HCT116 (cell line): ENCODE measurements around the gene SPRR2E. TPM values are rescaled to one million over a fixed set of nuclear protein-coding genes. Genes with fewer than 3 reads are reported as not detected.

ENCODE experiments used
- ATAC-seq: fragments of 200-7000 bp; cut with Tn5 transposase; 2 replicates; pipeline ENCODE4 v1.9.1; 2020; ENCODE audit warnings: mild to moderate bottlenecking, moderate library complexity
- BruUV-seq: library from RNA; stranded (reverse); fragments of 400-500 nt; replicated peaks from 2 replicates; lab custom pipeline; 2021; lab: Mats Ljungman, UMichigan
- CTCF ChIA-PET: fragments of 300-600 bp; sonication (Branson Sonifier 250); formaldehyde crosslinking; loops from one replicate; lab custom pipeline; 2021; ENCODE audit warnings: antibody characterized with exemption; lab: Charles Lee
- POLR2A ChIA-PET: fragments of 300-600, 350-600 bp; sonication (Branson Sonifier 250); formaldehyde crosslinking; loops from one replicate; lab custom pipeline; 2021; ENCODE audit warnings: antibody characterized with exemption; lab: Charles Lee
- RAD21 ChIA-PET, 2 experiments: fragments of 300-600 bp; sonication (Branson Sonifier 250); formaldehyde crosslinking; loops; one replicate each; lab custom pipeline; 2023; ENCODE audit warnings: low total read pairs in 2 of 2; ENCODE audit not compliant: uncharacterized antibody in 2 of 2, unreplicated experiment in 2 of 2, low non-redundant PET in 1 of 2; lab: Charles Lee
- DNase-seq: peaks from one replicate; pipeline ENCODE4 v3.0.0-alpha.2; 2010; ENCODE audit warnings: low read depth, low spot score
- H2AFZ ChIP-seq: fragments of 200-600 bp; shearing (Covaris generic), sonication (generic); 2 replicates; pipeline ENCODE4 v1.6.1; 2017; ENCODE audit warnings: low read depth, mixed run types, mixed read lengths, antibody characterized with exemption, low read length; ENCODE audit not compliant: poor library complexity, severe bottlenecking
- H3K27ac ChIP-seq: 2 replicates; pipeline ENCODE4 v1.5.1; 2012; ENCODE audit warnings: low read depth, low read length
- H3K27me3 ChIP-seq: fragments of 200-600 bp; sonication (generic); 2 replicates; pipeline ENCODE4 v1.6.1; 2016; ENCODE audit warnings: mixed run types, low read length, mixed read lengths; ENCODE audit not compliant: insufficient read depth
- H3K36me3 ChIP-seq, 2 experiments: fragments of 200-500 bp in 1 of 2; fragments of 200-600 bp in 1 of 2; sonication (Bioruptor generic) in 1 of 2; sonication (generic) in 1 of 2; 2 replicates each; pipeline versions ENCODE4 v1.5.1 to v1.6.1; 2014 to 2016; ENCODE audit warnings: low read length in 2 of 2, inconsistent platforms in 1 of 2, mixed read lengths in 1 of 2, mixed run types in 1 of 2; ENCODE audit not compliant: insufficient read depth in 2 of 2, control insufficient read depth in 1 of 2
- H3K4me1 ChIP-seq, 2 experiments: fragments of 200-600 bp in 1 of 2; sonication (generic) in 1 of 2; 2 replicates each; pipeline versions ENCODE4 v1.5.1 to v1.6.1; 2012 to 2017; ENCODE audit warnings: low read length in 2 of 2, inconsistent platforms in 1 of 2, mild to moderate bottlenecking in 1 of 2, mixed read lengths in 1 of 2, mixed run types in 1 of 2, moderate library complexity in 1 of 2; ENCODE audit not compliant: insufficient read depth in 2 of 2, control insufficient read depth in 1 of 2
- H3K4me2 ChIP-seq: fragments of 200-600 bp; sonication (generic); 2 replicates; pipeline ENCODE4 v1.6.1; 2017; ENCODE audit warnings: mixed run types, low read length, mixed read lengths
- H3K4me3 ChIP-seq, 2 experiments: fragments of 200-600 bp in 1 of 2; sonication (generic) in 1 of 2; replicated peaks in 1 of 2; 2 replicates each; pipeline ENCODE4 v1.5.1; 2011 to 2016; ENCODE audit warnings: low read length in 2 of 2, control low read depth in 1 of 2, low read depth in 1 of 2, mild to moderate bottlenecking in 1 of 2, mixed read lengths in 1 of 2, mixed run types in 1 of 2
- H3K79me2 ChIP-seq: fragments of 200-600 bp; sonication (generic); 2 replicates; pipeline ENCODE4 v1.6.1; 2017; ENCODE audit warnings: mild to moderate bottlenecking, mixed run types, low read length, moderate library complexity, mixed read lengths; ENCODE audit not compliant: insufficient read depth
- H3K9ac ChIP-seq: fragments of 200-600 bp; sonication (generic); 2 replicates; pipeline ENCODE4 v1.6.1; 2016; ENCODE audit warnings: low read length, mixed read lengths
- H3K9me2 ChIP-seq: fragments of 200-600 bp; sonication (generic), shearing (Covaris generic); 2 replicates; pipeline ENCODE4 v1.6.1; 2017; ENCODE audit warnings: mixed run types, mild to moderate bottlenecking, moderate library complexity; ENCODE audit not compliant: insufficient read depth
- H3K9me3 ChIP-seq, 2 experiments: fragments of 200-500 bp in 1 of 2; fragments of 200-600 bp in 1 of 2; sonication (Bioruptor generic) in 1 of 2; sonication (generic) in 1 of 2; 2 replicates each; pipeline ENCODE4 v1.6.1; 2014 to 2017; ENCODE audit warnings: low read length in 2 of 2, mixed read lengths in 2 of 2, inconsistent platforms in 1 of 2, low read depth in 1 of 2, mild to moderate bottlenecking in 1 of 2, mixed run types in 1 of 2, moderate library complexity in 1 of 2; ENCODE audit not compliant: control insufficient read depth in 1 of 2, insufficient read depth in 1 of 2
- H4K20me1 ChIP-seq: fragments of 200-600 bp; sonication (generic), shearing (Covaris generic); 2 replicates; pipeline ENCODE4 v1.6.1; 2017; ENCODE audit warnings: mixed run types, mild to moderate bottlenecking, moderate library complexity; ENCODE audit not compliant: insufficient read depth
- CEBPB ChIP-seq: IDR thresholded peaks from 2 replicates; pipeline ENCODE4 v1.6.1; 2012; ENCODE audit warnings: low read depth
- EZH2 ChIP-seq: fragments of 200-600 bp; sonication (generic); IDR thresholded peaks from 2 replicates; pipeline ENCODE4 v1.6.1; 2017; ENCODE audit warnings: antibody characterized with exemption, mixed run types
- FOSL1 ChIP-seq: IDR thresholded peaks from 2 replicates; pipeline ENCODE4 v1.6.1; 2012; ENCODE audit warnings: low read depth
- SRF ChIP-seq: IDR thresholded peaks from 2 replicates; pipeline ENCODE4 v1.6.1; 2012; ENCODE audit warnings: low read depth
- TCF7L2 ChIP-seq: IDR thresholded peaks from 2 replicates; pipeline ENCODE4 v1.7.0; 2011; ENCODE audit warnings: borderline replicate concordance, inconsistent platforms; ENCODE audit not compliant: insufficient read depth, insufficient read length; ENCODE audit errors: extremely low read depth
- intact Hi-C: fragments of 100-400 bp; cut with micrococcal nuclease; formaldehyde crosslinking; loops from 2 replicates; pipeline ENCODE4 v1.10.0; 2022
- total RNA-seq: library from RNA; stranded (reverse); gene quantifications from one replicate; pipeline ENCODE4 v1.2.1, GENCODE V29; 2021; ENCODE audit not compliant: unreplicated experiment
- TF ChIP-seq, protein P1 (sequence below): IDR thresholded peaks from 2 replicates; pipeline ENCODE4 v1.6.1; 2012
- TF ChIP-seq, protein P2 (sequence below): IDR thresholded peaks from 2 replicates; pipeline ENCODE4 v1.6.1; 2012

The SPRR2E gene
- total RNA-seq, 1 experiment from 2014 or later = not detected

DNA sequence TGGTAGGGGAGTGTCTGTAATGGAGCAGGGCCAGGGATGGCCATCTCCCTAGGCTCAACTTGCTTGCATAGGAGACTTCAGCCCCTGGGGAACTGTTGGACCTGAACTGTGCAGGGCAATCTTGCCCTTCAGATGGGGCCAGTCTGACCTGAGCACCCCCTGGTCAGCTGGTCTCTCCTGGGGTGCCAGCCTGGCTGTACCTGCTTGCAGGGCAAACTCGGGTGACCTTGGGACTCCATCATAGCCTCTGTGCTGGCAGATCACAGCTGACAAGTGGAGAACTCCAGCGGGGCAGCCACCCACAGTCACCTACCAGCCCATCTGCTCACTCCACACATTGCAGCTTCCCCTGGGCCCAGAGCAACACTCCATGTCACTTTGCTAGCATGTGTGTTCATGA is 45.1 kb downstream of the SPRR2E start:
- H3K4me3 ChIP-seq = no peak overlapping the region
- H3K4me1 ChIP-seq = no peaks in the 10 kb centered on the region
- BruUV-seq = no TSS peak
- H4K20me1 ChIP-seq = no peaks in the 10 kb centered on the region
- H3K27ac ChIP-seq = no peak overlapping the region
- H3K36me3 ChIP-seq = no peaks in the 10 kb centered on the region
- no peak overlapping the region for H3K9ac ChIP-seq
- H3K9me2 ChIP-seq = no peaks in the 10 kb centered on the region
- ATAC-seq (no peak), DNase-seq (no peak)
- intact Hi-C loops = no loop called here
- RAD21 ChIA-PET = no interaction called here
- H3K9me3 ChIP-seq = no peaks in the 10 kb centered on the region
- CTCF ChIA-PET = no interaction called here
- POLR2A ChIA-PET = no interaction called here
- TF ChIP-seq EZH2 (no peak), TCF7L2 (no peak), CEBPB (no peak), FOSL1 (no peak), SRF (no peak)
- TF ChIP-seq, protein P1, sequence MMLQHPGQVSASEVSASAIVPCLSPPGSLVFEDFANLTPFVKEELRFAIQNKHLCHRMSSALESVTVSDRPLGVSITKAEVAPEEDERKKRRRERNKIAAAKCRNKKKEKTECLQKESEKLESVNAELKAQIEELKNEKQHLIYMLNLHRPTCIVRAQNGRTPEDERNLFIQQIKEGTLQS = no peak
- TF ChIP-seq, protein P2, sequence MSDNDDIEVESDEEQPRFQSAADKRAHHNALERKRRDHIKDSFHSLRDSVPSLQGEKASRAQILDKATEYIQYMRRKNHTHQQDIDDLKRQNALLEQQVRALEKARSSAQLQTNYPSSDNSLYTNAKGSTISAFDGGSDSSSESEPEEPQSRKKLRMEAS = no peak
- H3K27me3 ChIP-seq = peaks cover 34% of the 10 kb centered on the region
- H3K4me2 ChIP-seq = no peak overlapping the region
- no peaks in the 10 kb centered on the region for H3K79me2 ChIP-seq
- H2AFZ ChIP-seq = no peak overlapping the region

Other genes with a start within 250 kb of the SPRR2E start
- gene LCE7A, start 234.5 kb downstream of the SPRR2E start, total RNA-seq = not detected
- gene SMCP, start 216.2 kb downstream of the SPRR2E start, total RNA-seq = not detected
- not detected for gene IVL, start 186.0 kb downstream of the SPRR2E start, total RNA-seq
- gene SPRR5, start 147.3 kb downstream of the SPRR2E start, total RNA-seq = not detected
- gene SPRR4, start 123.9 kb downstream of the SPRR2E start, total RNA-seq = not detected
- not detected for gene SPRR1A, start 110.4 kb downstream of the SPRR2E start, total RNA-seq
- not detected for gene SPRR3, start 92.8 kb downstream of the SPRR2E start, total RNA-seq
- gene SPRR1B, start 63.3 kb downstream of the SPRR2E start, total RNA-seq = 0.66 TPM
- 6.9 TPM for gene SPRR2D, start 53.4 kb downstream of the SPRR2E start, total RNA-seq
- not detected for gene SPRR2A, start 37.0 kb downstream of the SPRR2E start, total RNA-seq
- gene SPRR2B, start 22.9 kb downstream of the SPRR2E start, total RNA-seq = not detected
- not detected for gene SPRR2F, start 19.0 kb upstream of the SPRR2E start, total RNA-seq
- not detected for gene SPRR2G, start 56.4 kb upstream of the SPRR2E start, total RNA-seq
- not detected for gene LELP1, start 108.9 kb upstream of the SPRR2E start, total RNA-seq
- not detected for gene PRR9, start 123.1 kb upstream of the SPRR2E start, total RNA-seq
- not detected for gene LORICRIN, start 165.2 kb upstream of the SPRR2E start, total RNA-seq
- not detected for gene PGLYRP3, start 218.4 kb upstream of the SPRR2E start, total RNA-seq